H9 (cell line): Measurements from ENCODE around the gene HSH2D. TPM values are rescaled to one million over a fixed set of nuclear protein-coding genes. Genes with fewer than 3 reads are reported as not detected.

ENCODE experiments used
- DNase-seq: peaks from one replicate; pipeline ENCODE4 v3.0.0-alpha.2; 2017
- H2AFZ ChIP-seq: one replicate; pipeline ENCODE4 v1.6.1; 2013; ENCODE audit warnings: mild to moderate bottlenecking, low read length, control low read depth, moderate library complexity
- H2AK5ac ChIP-seq: 2 replicates; pipeline ENCODE4 v1.6.1; 2013; ENCODE audit warnings: low read length, control low read depth, mixed read lengths; ENCODE audit not compliant: insufficient read length
- H2BK120ac ChIP-seq: one replicate; pipeline ENCODE4 v1.6.1; 2013; ENCODE audit warnings: low read depth, mild to moderate bottlenecking, low read length, control low read depth, inconsistent platforms; ENCODE audit not compliant: poor library complexity, severe bottlenecking
- H2BK12ac ChIP-seq: 2 replicates; pipeline ENCODE4 v1.6.1; 2013; ENCODE audit warnings: low read length, control low read depth, mixed read lengths, low read depth; ENCODE audit not compliant: insufficient read length
- H2BK15ac ChIP-seq: 2 replicates; pipeline ENCODE4 v1.6.1; 2013; ENCODE audit warnings: low read depth, low read length, control low read depth
- H2BK20ac ChIP-seq: one replicate; pipeline ENCODE4 v1.6.1; 2013; ENCODE audit warnings: low read depth, mild to moderate bottlenecking, low read length, control low read depth, inconsistent platforms; ENCODE audit not compliant: poor library complexity, severe bottlenecking
- H2BK5ac ChIP-seq: 2 replicates; pipeline ENCODE4 v1.6.1; 2013; ENCODE audit warnings: low read length, control low read depth, mixed read lengths; ENCODE audit not compliant: insufficient read length
- H3K14ac ChIP-seq: 2 replicates; pipeline ENCODE4 v1.6.1; 2013; ENCODE audit warnings: low read length, control low read depth; ENCODE audit not compliant: insufficient read depth
- H3K18ac ChIP-seq: 2 replicates; pipeline ENCODE4 v1.6.1; 2013; ENCODE audit warnings: low read depth, mild to moderate bottlenecking, mixed read lengths, low read length, control low read depth; ENCODE audit not compliant: insufficient read length
- H3K23ac ChIP-seq: 2 replicates; pipeline ENCODE4 v1.6.1; 2013; ENCODE audit warnings: low read length, control low read depth, mixed read lengths, low read depth; ENCODE audit not compliant: insufficient read length
- H3K23me2 ChIP-seq: 2 replicates; pipeline ENCODE4 v1.6.1; 2013; ENCODE audit warnings: low read depth, mild to moderate bottlenecking, mixed read lengths, low read length, control low read depth; ENCODE audit not compliant: insufficient read length, poor library complexity, severe bottlenecking
- H3K27ac ChIP-seq: 2 replicates; pipeline ENCODE4 v1.5.1; 2013; ENCODE audit warnings: low read length, control low read depth, mixed read lengths, low read depth; ENCODE audit not compliant: insufficient read length
- H3K27me3 ChIP-seq: 2 replicates; pipeline ENCODE4 v1.6.1; 2013; ENCODE audit warnings: low read length, control low read depth, inconsistent platforms; ENCODE audit not compliant: insufficient read depth
- H3K4ac ChIP-seq: 2 replicates; pipeline ENCODE4 v1.6.1; 2013; ENCODE audit warnings: low read depth, mild to moderate bottlenecking, control low read depth, inconsistent platforms, low read length, moderate library complexity
- H3K4me1 ChIP-seq: 2 replicates; pipeline ENCODE4 v1.6.1; 2013; ENCODE audit warnings: low read length, control low read depth, inconsistent platforms; ENCODE audit not compliant: insufficient read depth
- H3K4me2 ChIP-seq: 2 replicates; pipeline ENCODE4 v1.6.1; 2013; ENCODE audit warnings: low read length, control low read depth, mixed read lengths; ENCODE audit not compliant: insufficient read length, insufficient read depth
- H3K56ac ChIP-seq: 2 replicates; pipeline ENCODE4 v1.6.1; 2013; ENCODE audit warnings: low read depth, mild to moderate bottlenecking, mixed read lengths, low read length, control low read depth; ENCODE audit not compliant: insufficient read length
- H3K79me1 ChIP-seq: 2 replicates; pipeline ENCODE4 v1.6.1; 2013; ENCODE audit warnings: low read depth, mild to moderate bottlenecking, moderate library complexity, low read length, control low read depth, inconsistent platforms; ENCODE audit not compliant: insufficient read depth, poor library complexity, severe bottlenecking
- H3K79me2 ChIP-seq: 2 replicates; pipeline ENCODE4 v1.6.1; 2013; ENCODE audit warnings: low read length, control low read depth, inconsistent platforms; ENCODE audit not compliant: insufficient read depth
- H3K9ac ChIP-seq: 2 replicates; pipeline ENCODE4 v1.6.1; 2013; ENCODE audit warnings: low read length, control low read depth, mixed read lengths; ENCODE audit not compliant: insufficient read length; ENCODE audit errors: extremely low read depth
- H3K9me3 ChIP-seq: one replicate; pipeline ENCODE4 v1.6.1; 2013; ENCODE audit warnings: low read depth, low read length, inconsistent platforms; ENCODE audit not compliant: control insufficient read depth
- H3T11ph ChIP-seq: one replicate; pipeline ENCODE4 v1.6.1; 2013; ENCODE audit warnings: mild to moderate bottlenecking, low read length, control low read depth, inconsistent platforms
- H4K20me1 ChIP-seq: one replicate; pipeline ENCODE4 v1.6.1; 2013; ENCODE audit not compliant: control insufficient read depth, insufficient read length, insufficient read depth
- H4K5ac ChIP-seq: 2 replicates; pipeline ENCODE4 v1.6.1; 2013; ENCODE audit warnings: low read depth, mild to moderate bottlenecking, mixed read lengths, low read length, control low read depth; ENCODE audit not compliant: insufficient read length
- H4K8ac ChIP-seq: replicated peaks from 2 replicates; pipeline ENCODE4 v1.6.1; 2013; ENCODE audit warnings: low read length, control low read depth, mixed read lengths, low read depth; ENCODE audit not compliant: insufficient read length
- H4K91ac ChIP-seq: 2 replicates; pipeline ENCODE4 v1.6.1; 2013; ENCODE audit warnings: low read depth, mild to moderate bottlenecking, moderate library complexity, mixed read lengths, low read length, control low read depth; ENCODE audit not compliant: insufficient read length
- H3K27ac Mint-ChIP-seq, 3 experiments: 2 replicates in 2 of 3; 3 replicates in 1 of 3; pipeline ENCODE4 v1.8.0; 2020 to 2021; ENCODE audit warnings: mixed read lengths in 3 of 3, mild to moderate bottlenecking in 1 of 3, moderate library complexity in 1 of 3
- H3K27me3 Mint-ChIP-seq: 2 replicates; pipeline ENCODE4 v1.8.0; 2021; ENCODE audit warnings: low read depth, mild to moderate bottlenecking, moderate library complexity, mixed read lengths
- H3K36me3 Mint-ChIP-seq, 3 experiments: 2 replicates in 2 of 3; 3 replicates in 1 of 3; pipeline ENCODE4 v1.8.0; 2020 to 2021; ENCODE audit warnings: low read depth in 3 of 3, mixed read lengths in 3 of 3; ENCODE audit not compliant: insufficient read depth in 1 of 3
- H3K4me1 Mint-ChIP-seq, 2 experiments: 2 replicates each; pipeline ENCODE4 v1.8.0; 2020; ENCODE audit warnings: mixed read lengths in 2 of 2
- H3K4me3 Mint-ChIP-seq, 2 experiments: 2 replicates in 1 of 2; 3 replicates in 1 of 2; pipeline ENCODE4 v1.8.0; 2020 to 2021; ENCODE audit warnings: mild to moderate bottlenecking in 2 of 2, mixed read lengths in 2 of 2, moderate library complexity in 1 of 2
- H3K9me3 Mint-ChIP-seq, 2 experiments: 2 replicates in 1 of 2; 3 replicates in 1 of 2; pipeline ENCODE4 v1.8.0; 2020; ENCODE audit warnings: mild to moderate bottlenecking in 2 of 2, mixed read lengths in 2 of 2, moderate library complexity in 1 of 2
- CTCF ChIP-seq: fragments of 200-600 bp; sonication (generic); conservative IDR thresholded peaks from 3 replicates; pipeline ENCODE4 v1.8.0; 2021; ENCODE audit warnings: antibody characterized with exemption, mild to moderate bottlenecking
- WGBS: extraction: QIAGEN DNeasy Blood & Tissue Kit; methylation state at CpG from one replicate; pipeline ENCODE4 v1.1.7; 2013; ENCODE audit warnings: missing lambda C conversion rate, low lambda C conversion rate, mixed read lengths; ENCODE audit not compliant: insufficient read length; ENCODE audit errors: extremely low coverage; 5-methylcytosine and 5-hydroxymethylcytosine counted together
- total RNA-seq: library from RNA; stranded (reverse); gene quantifications from 2 replicates; pipeline ENCODE4 v1.2.1, GENCODE V29; 2021

Gene HSH2D
- total RNA-seq, 1 experiment from 2014 or later, result 2.3 TPM

GRCh38 chr19:16111160-16111908, 32.2 kb upstream of the HSH2D start, which contains the start of gene RAB8A:
Gene RAB8A, plus strand, starts transcription at chr19:16111889. Its CDS starts 13 bp downstream, at chr19:16111902.
- Histone ChIP-seq H3K79me2 (peaks cover 17% of the 10 kb centered on the region), H4K8ac (no peak within 1 kb of the TSS), H2BK12ac (no peak within 1 kb of the TSS), H3K56ac (no peak within 1 kb of the TSS), H3K9ac (peak within 1 kb of the TSS; percentile 85), H2BK120ac (no peak within 1 kb of the TSS), H2BK5ac (no peak within 1 kb of the TSS), H3K23ac (no peak within 1 kb of the TSS), H3K4me1 (no peaks in the 10 kb centered on the region), H3K18ac (peak within 1 kb of the TSS; percentile 59), H4K5ac (no peak within 1 kb of the TSS), H3K27me3 (no peaks in the 10 kb centered on the region), H3K9me3 (no peaks in the 10 kb centered on the region), H3K4me2 (peak within 1 kb of the TSS; percentile 95), H3K14ac (peak within 1 kb of the TSS; percentile 89), H3K4ac (no peak within 1 kb of the TSS; the same call in 1 of the 2 replicates), H4K91ac (no peak within 1 kb of the TSS), H2BK20ac (no peak within 1 kb of the TSS), H3K23me2 (peaks cover 9% of the 10 kb centered on the region), H4K20me1 (no peaks in the 10 kb centered on the region), H3K27ac (no peak within 1 kb of the TSS), H3T11ph (no peak within 1 kb of the TSS), H2BK15ac (no peak within 1 kb of the TSS), H2AK5ac (no peak within 1 kb of the TSS), H2AFZ (no peak within 1 kb of the TSS), H3K79me1 (peaks cover 8% of the 10 kb centered on the region)
- no CpG with 5 or more reads among the region's 81 CpGs for WGBS
- Mint-ChIP-seq H3K9me3 (no peaks in the 10 kb centered on the region), H3K36me3 (peaks cover 4 to 14% (median 11%) of the 10 kb centered on the region in 3 experiments; a peak in 6 of 7 replicates), H3K27ac (peak within 1 kb of the TSS; percentile 97 to 99 (median 97)), H3K27me3 (no peaks in the 10 kb centered on the region), H3K4me3 (peak within 1 kb of the TSS; percentile 99), H3K4me1 (peaks cover 10 to 28% of the 10 kb centered on the region in 2 experiments)
- peak; percentile 99 for DNase-seq
- TF ChIP-seq CTCF, result peak; percentile 96
